GM18508 (cell line): ENCODE data around the gene SHH.
"Not testable (repeated sequence)": the region's sequence is repeated elsewhere in the genome, so short reads cannot be mapped to it uniquely, and the experiment has no call there.

Source experiments
- ATAC-seq: cut with Tn5 transposase; IDR thresholded peaks from one replicate; pipeline ENCODE4 v1.9.1; 2021; ENCODE audit warnings: moderate number of reproducible peaks; ENCODE audit not compliant: insufficient read depth, unreplicated experiment

The SHH gene

GRCh38 chr7:155821851-155822250 is 9.6 kb upstream of the SHH start:
- ATAC-seq, result no peak

GRCh38 chr7:155820788-155821187 is 8.5 kb upstream of the SHH start:
- ATAC-seq, result no peak

- no peak for ATAC-seq
These were observed 8.0 kb upstream of the SHH start for GRCh38 chr7:155820246-155820645.

GRCh38 chr7:155819186-155819585 is 6.9 kb upstream of the SHH start:
- no peak for ATAC-seq

GRCh38 chr7:155818820-155819168 is 6.5 kb upstream of the SHH start:
- ATAC-seq, result no peak

- no peak for ATAC-seq
These were observed 6.0 kb upstream of the SHH start for GRCh38 chr7:155818154-155818819.

- not testable (repeated sequence) for ATAC-seq
These were observed 5.3 kb upstream of the SHH start for GRCh38 chr7:155817515-155817914.

- ATAC-seq, result no peak
These were observed 4.7 kb upstream of the SHH start for GRCh38 chr7:155816996-155817395.

GRCh38 chr7:155816192-155816508 is 3.9 kb upstream of the SHH start:
- no peak for ATAC-seq

GRCh38 chr7:155815332-155816191 is 3.3 kb upstream of the SHH start:
- peak; percentile 86 for ATAC-seq

- ATAC-seq, result no peak
These were observed 2.3 kb upstream of the SHH start for GRCh38 chr7:155814316-155815276.

- no peak for ATAC-seq
These were observed 1.5 kb upstream of the SHH start for GRCh38 chr7:155813546-155814315.

GRCh38 chr7:155813125-155813524 is 862 bp upstream of the SHH start:
- ATAC-seq, result no peak

GRCh38 chr7:155811560-155811894 is 736 bp downstream of the SHH start:
- no peak for ATAC-seq

GRCh38 chr7:155810770-155811559 is 1.3 kb downstream of the SHH start:
- ATAC-seq, result no peak

GRCh38 chr7:155809947-155810769 is 2.1 kb downstream of the SHH start:
- no peak for ATAC-seq

GRCh38 chr7:155809332-155809946 is 2.8 kb downstream of the SHH start:
- ATAC-seq, result no peak
